ENCODE data around the gene PITPNC1.
"Not testable (repeated sequence)": the region's sequence is repeated elsewhere in the genome, so short reads cannot be mapped to it uniquely, and the experiment has no call there.

PITPNC1 gene

DNA sequence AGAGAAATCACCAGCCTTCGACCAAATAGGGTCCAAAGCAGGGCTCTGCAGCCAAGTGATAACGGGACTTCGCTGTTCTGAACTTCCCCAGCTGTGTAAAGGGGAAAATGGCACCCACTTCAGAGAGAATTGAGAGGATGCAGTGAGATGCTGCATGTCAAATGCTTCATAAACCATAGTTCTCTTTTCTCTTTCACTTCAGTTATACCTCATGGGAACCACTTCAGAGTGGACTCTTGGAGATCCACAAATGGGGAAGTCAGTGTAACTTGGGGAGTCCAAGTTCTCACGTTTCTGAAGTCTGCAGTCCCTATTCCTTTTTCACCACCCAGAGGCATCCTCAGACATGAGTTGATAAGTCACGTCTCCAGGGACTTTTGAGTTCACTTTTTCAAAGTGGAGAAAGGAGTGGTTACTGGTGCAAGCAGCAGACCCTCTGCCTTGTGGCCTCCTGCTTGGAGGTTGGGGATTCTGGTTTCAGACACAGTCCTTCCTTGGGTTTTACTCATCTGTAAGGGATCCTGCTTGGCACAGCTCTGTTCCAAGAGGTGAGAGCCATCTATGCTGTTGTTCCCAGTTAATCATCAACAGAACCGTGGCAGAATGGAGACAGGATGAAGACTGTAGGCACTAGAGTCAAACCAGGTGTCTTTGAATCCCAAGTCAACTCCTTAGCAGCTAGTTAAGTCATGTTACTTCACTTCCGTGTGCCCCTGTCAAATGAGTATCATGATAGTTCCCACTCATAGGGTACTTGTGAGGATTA lies 217.2 kb downstream of the PITPNC1 start:
- peak in 1 of 2 donors; percentile 1 for DNase-seq

DNA sequence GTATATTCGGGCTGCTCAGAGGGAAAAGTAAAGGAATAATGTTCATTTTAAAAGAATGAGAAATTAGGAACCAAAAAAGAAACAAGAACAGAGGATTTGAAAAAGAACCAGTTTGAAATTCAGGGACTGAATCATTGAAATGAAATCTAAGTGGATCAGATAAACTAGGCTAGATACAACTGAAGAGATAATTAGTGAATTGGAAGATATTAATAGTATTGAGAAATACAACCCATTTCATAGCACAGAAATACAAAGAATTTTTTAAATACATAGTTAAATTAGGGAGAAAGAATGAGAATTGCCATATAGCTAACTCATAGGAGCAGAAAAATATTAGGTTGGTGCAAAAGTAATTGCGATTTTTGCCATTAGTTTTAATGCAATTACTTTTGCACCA lies 223.3 kb downstream of the PITPNC1 start:
- no peak for DNase-seq

DNA sequence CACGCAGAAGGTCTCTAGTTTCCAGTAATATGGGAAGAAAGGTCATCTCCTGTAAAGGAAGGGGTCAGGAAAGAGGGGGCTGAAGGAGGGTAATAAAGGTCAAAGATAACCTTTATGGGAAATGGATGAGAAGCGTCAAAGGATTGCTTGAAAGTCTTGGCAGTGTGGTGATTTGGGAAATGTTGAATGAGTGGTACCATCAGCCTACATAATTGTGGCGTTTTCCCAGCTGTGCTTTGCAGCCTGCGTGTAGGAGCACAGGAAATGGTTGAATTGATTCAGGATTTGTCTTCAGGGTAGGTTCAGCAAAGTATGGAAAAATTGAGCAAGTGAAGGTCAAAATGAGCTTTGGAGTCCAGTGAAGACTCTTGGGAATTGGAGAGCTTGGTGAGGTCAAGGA lies 224.8 kb downstream of the PITPNC1 start:
- DNase-seq, result no peak

DNA sequence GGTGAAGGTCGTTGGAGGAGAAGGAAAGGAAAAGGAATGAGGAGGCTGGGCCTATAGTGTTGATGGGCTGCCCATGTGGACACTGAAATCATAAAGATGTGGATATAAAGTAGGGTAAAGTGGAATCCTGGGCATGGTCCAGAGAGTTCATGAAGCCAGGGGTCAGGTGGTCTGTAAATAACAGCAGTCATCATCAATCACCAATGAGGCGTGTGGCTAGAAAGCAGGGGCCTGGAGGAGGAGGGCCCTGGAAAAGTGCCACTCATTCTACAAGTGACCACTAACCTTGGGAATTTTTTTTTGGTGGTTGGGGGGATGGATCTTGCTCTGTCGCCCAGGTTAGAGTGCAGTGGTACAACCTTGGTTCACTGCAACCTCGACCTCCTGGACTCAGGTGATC lies 225.4 kb downstream of the PITPNC1 start:
- no peak for DNase-seq

DNA sequence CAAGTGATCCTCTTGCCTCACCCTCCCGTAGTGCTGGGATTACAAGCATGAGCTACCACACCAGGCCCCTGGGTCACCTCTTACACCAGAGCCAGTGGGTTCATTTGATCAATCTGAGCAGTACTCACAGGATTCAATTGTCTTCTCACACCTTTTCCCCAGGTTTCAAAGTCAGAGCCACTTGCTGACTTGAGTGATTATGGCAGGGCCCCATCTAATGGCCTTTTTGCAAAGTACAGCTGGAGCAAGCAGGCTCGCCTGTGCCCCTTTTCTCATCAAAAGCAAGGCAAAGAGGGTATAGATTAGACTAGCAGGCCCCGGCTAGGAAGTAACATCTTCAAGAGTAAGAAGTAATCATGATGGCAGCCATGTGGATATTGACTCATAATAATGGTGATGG lies 225.9 kb downstream of the PITPNC1 start:
- DNase-seq, result peak; percentile 43 to 64

DNA sequence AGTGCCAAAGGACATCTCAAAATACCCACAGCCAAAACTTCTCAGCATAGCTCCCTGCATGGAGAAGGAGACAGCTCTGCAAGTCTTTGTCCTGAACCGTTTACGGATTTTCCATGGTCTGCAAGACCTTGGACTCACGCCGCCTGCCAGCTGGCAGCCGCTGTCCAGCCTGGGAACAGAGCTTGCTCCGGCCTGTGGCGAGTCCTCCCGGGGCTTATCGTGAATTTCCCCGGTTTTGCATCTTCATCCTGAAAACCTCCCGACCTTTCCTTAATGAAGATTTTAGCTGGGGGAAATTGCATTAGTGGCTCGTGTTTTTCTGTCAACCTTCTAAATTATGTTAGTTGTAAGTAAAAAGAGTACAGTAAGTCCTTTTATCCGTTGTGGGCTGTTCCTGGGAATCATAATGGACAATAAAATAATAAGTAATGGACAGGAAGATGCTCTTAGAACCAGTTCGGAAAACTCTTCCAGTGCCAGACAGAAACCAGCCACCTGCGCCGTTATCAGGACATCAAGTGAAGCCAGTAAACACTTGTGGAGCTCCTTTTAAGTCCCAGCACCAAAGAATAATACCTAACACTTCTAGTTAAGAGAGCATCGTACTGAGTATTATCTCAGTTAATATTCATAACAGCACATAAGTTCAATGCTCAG lies 228.3 kb downstream of the PITPNC1 start:
- DNase-seq, result no peak

DNA sequence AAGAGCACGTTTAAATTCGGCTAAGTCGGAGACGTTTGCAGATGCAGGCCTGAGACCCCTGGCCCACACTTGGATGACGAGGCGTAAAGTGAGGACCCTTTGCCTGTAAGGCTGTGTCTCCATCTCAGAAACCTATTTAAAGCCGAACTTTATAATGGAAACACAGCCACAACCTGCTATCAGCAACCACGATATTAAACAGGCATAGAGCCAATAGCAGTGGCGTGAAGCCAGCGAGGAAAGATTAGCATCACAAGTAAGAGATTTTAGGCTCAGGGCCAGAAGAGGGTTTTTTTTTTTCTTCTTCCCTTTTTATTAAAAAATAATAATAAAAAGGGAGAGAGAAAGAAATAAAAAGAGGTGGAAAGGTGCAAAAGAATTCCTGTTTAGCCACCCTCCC lies 229.4 kb downstream of the PITPNC1 start:
- DNase-seq, result no peak

DNA sequence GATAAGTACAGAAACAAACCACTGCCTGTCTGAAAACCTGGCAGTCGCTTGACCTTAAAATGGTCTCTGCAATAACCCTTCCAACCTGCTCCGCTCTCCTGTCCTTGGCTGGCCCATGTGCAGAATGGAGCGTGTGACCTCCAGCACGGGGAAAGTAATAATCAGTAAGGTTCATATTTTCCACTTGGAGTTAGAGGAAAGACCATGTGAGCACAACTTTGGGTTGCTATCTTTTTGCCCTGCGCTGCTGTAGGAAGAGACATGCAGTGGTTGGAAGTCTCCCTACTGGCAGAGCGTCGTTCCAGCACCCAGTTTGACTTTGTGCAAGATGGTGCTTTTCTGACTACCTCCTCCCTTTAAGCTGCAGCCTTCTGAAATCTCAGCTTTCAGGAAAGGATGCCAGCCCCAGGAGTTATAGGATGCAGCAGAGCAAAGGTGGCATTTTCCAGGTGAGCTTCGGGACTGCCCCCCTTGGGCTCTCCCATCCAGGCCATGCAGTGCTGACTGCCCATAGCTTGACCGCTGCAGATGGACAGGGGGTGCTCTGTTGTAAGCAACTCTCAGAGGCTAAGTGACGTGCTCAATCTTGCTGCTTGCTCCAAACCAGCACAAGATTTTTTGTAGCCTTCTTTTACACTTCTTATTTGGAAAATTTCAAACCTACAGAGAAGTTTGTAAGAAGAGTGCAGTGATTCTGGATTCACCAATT lies 230.0 kb downstream of the PITPNC1 start:
- DNase-seq, result no peak

DNA sequence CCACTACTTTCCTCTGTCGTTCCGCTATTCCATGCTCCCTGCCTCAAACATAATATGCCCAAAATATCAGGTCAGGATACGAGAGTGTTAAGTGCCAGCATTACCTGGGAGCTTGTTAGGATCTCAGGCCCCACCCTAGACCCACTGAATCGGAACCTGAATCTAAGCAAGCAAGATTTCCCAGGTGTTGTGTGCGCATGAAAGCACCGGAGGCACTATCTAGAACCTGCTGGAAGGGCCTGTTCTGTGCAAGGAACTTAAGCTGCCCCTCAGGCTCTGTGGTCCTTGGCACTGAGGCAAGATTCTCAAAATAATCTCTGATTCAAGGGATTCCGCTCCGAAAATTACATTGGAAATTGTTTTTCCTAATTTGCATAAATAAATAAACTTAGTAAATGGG lies 233.0 kb downstream of the PITPNC1 start:
- DNase-seq, result no peak

DNA sequence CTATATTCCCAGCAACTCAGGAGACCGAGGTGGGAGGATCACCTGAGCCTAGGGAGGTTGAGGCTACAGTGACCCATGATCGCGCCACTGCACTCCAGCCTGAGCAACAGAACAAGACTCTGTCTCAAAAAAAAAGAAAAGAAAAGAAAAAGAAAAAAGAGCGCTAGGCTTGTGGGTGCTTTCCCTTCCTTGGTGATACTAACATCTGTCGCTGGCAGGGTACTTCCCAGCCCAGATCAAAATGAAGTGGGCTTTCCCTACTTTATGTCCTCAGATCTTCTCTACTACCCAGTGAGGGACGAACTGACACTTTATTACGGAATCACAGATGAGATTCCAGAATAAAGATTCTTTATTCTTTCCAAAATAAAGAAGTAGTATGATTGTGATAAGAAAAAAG lies 236.9 kb downstream of the PITPNC1 start:
- no peak for DNase-seq

DNA sequence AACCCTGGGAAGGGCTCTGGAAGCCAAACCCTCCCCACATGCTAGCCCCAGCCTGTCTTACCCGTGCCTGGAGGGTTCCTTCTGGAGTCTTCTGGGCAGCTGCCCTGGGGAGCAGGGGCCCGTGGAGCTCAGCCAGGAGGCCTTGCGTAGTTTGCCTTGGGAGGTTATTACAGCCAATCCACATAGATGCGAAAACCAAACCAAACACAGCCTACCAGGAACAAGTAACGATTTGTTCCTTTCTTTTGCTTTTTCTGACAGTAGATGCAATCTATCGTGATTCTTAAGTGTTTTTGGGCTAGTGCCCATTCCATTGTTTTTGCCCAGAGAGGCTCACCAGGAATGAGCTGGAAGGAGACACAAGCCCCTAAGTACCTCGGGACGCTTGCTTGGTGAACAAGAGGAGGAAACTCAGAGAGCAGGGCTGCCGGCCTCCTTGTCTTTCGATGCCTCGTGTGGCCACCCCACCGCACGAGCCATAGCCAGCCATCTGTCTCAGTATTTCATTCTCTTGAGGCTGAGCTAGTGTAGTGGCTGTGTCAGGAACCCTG lies 238.0 kb downstream of the PITPNC1 start:
- DNase-seq, result no peak

DNA sequence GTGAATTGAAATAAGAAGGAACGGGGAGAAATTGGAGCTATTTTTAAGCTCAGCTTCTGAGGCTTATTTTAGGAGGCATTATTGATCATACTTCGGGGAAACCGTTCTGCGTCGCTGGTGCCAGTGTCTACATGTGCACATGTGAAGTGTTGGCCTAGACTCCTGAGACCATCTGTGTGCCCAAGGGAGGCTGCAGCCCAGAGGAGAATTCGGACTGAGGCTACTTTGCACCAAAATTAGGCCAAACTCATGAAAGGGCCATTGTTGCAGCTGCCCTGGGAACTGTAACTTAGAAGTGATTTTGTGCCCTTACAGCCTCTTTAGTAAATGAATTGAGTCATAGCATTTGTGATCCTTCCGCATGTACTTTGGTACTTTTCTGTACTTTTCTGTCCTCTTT lies 238.7 kb downstream of the PITPNC1 start:
- DNase-seq, result no peak

DNA sequence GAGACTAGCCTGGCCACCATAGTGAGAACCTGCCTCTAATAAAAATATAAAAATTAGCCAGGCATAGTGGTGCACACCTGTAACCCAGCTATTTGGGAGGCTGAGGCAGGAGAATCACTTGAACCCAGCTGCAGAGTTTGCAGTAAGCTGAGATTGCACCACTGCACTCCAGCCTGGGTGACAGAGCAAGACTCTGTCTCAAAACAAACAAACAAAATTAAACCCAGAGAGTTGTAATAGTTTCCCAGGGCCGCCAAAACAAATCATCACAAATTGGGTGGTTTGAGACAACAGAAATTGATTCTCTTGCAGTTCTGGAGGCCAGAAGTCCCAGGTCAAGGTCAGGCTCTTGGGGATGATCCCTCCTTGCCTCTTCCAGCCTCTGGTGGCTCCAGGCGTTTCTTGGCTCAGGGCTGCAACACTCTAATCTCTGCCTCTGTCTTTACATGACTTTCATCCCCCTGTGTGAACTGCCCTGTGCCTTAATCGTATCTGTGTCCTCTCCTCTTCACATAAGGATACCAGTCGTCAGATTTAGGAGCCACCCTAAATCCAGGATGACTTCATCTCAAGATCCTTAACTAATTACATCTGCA lies 240.3 kb downstream of the PITPNC1 start:
- DNase-seq, result no peak

DNA sequence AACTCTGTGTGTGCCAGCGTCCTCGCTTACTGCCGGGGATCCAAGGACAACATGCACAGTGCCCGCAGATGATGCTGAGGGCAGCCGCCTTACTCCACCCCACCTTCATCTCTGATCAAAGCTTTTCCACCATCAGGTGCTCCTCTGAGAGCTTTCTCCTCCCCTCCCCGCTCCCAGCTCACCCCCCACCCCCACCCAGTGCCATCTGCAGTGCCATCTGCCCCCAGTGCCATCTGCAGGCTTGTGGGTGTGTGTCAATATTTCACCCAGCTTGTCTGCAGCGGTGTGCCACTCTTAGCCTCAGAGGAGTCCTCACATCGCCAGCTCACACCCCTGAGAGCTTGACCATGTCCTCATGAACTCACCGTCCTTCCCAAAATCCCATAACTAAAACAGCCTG lies 242.5 kb downstream of the PITPNC1 start:
- DNase-seq, result no peak

DNA sequence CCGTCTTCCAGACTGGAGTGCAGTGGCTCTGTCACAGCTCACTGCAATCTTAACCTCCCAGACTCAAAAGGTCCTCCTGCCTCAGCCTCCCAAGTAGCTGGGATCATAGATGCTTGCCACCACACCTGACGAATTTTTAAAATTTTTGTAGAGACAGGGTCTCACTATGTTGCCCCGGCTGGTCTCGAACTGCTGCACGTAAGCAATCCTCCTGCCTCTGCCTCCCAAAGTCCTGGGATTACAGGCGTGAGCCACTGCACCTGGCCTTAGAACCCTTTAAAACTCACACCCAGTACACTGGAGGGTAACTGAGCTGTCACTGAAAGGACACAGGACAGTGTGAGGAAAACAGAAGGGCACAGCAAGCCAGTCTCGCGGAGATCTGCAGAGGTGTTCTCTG lies 243.0 kb downstream of the PITPNC1 start:
- DNase-seq, result no peak

DNA sequence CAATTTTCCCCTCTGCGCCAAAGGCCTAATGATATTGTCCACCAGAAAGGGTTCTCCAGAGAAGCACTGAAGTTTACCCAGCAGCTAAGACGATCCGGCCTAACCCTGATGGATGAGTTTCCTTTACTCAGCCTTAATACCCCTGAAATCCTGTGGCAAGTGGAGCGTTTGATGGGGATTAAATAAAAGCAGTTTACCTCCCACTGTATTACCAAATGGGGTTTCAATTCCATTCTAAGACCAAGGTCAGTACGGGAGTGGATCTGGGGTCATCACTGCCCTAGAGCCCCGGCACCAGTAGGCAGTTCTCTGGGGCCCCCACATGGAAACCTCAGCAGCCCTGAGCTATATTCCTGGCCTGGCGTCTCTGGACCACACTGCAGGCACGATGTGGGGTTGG lies 243.6 kb downstream of the PITPNC1 start:
- DNase-seq, result no peak

DNA sequence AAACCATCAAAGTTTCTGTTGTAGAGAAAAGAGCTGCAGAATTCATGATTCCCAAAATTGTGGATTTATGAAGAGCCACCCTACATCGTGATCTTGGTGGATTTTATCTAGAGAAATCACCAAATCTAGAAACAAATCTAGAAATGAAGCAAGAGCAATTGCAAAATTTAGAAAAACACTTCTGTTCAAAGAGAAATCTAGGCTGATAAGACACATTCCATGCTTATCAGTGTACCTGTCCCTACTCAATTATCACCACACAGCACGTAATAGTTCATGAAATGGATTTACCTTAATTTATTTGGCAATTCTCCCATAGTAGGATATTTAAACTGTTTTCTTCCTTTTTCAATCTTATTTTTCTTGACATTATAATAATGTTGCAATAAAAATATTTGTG lies 246.7 kb downstream of the PITPNC1 start:
- no peak for DNase-seq

DNA sequence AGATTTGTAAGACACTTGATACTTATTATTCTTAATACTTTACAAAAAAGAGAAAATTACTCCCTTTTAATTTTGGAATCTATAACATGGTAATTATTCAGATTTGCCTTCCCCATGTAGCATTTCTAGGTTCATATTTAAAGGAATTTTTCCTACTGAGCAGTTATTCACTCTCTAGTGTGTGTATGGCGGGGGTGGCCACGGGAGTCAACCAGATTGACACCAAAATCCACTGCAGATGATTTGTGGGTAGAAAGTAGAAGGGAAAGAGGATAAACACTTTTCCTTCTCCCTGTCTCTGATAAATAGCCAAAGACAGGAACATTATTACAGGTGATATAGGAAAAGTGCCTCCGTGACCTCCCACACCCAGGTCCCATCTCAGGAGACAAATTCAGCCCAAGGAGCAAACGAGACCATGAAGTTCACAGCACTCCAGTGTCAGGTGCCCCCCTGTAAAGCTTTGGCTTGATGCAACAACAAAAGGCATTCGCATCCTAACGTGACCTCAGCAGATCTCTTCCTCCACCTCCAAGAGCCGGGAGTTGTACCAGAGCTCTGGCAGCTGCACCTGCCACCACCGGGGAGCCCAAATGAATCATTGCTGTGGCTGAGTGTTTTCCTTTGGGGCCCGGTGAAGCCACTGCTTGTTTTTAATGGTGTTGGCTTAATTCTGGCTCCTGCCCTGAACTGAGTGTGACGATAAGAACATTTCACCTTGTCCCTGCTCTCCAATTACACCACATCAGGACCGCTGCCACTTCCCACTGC lies 248.0 kb downstream of the PITPNC1 start:
- no peak for DNase-seq

DNA sequence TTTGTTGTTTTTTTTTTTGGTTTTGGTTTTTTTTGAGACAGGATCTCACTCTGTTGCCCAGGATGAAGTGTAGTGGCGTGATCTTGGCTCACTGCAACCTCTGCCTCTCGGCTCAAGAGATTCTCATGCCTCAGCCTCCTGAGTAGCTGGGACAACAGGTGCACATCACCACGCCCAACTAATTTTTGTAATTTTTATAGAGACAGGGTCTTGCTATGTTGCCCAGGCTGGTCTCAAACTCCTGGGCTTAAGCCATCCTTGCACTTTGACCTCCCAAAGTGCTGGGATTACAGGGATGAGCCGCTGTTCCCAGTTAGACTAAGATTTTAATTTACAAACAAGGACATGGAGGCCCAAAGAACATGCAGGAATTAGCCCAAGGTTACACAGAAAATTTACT lies 248.9 kb downstream of the PITPNC1 start:
- DNase-seq, result no peak

DNA sequence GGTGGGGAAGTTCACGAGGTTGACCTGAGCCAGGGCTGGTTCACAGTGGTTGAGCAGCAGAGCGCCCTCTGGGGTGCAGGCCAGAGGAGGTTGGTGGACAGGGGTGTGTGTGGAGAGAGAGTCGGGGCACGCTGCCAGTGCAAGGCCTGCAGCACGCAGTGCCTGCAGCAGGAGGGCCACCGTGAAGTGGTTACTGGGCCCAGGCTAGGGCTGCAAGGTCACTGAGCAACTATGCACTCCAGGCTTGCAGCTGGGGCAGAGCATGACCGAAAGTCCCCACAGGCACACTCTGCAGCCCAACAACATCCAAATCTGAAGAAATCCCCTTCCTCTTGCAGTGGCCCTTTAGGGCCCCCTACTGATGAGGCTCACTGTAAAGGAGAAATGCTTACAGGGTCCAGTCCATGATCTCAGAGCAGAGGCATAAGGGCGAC lies 251.5 kb downstream of the PITPNC1 start:
- peak in 1 of 2 donors; percentile 11 for DNase-seq

DNA sequence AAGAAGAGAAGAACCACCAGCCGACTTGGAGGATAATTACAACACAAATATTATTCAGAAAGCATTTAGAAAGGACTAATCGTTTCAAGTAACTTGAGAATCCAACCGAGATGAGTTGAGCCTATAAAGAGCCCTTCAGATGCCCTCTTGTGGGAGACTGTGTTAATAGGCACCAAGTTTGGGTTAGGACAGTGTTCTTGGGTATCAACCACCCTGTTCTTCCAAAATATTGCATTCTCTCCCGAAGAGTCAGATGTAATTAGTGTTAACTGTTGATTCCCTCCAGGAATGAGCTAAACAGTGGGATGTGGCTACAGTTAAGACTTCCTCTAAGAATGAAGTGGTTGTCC lies 252.9 kb downstream of the PITPNC1 start:
- DNase-seq, result peak in 1 of 2 donors; percentile 38

DNA sequence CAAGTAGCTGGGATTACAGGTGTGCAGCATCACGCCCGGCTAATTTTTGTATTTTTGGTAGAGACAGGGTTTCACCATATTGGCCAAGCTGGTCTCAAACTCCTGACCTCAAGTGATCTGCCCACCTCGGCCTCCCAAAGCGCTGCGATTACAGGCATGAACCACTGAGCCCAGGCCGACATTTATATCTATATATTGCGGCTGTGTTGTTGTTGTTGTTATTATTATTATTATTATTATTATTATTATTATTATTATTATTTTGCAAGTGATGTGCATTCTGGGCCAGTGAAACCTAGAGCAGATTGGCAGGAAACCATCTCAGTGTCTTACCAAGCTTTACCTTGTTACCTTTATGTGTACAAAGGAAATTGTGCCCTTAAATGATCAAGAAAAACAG lies 253.8 kb downstream of the PITPNC1 start:
- DNase-seq, result not testable (repeated sequence)

DNA sequence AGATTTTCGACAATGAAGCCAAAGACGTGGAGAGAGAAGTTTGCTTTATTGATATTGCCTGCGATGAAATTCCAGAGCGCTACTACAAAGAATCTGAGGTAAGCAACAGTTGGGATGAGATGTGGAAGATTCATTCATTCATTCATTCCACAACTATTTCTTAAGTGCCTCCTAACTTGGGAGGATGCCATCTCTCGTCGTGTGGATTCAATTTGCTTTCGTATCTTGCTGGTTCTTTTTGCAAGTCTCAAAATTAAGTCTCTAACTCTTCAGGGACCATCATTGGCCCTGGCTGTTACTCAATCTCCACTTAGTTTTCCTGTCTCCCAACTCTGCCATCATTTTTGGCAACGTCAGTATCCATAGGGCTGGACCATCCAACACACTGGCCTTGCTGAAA lies 255.1 kb downstream of the PITPNC1 start:
- DNase-seq, result no peak

Data from CD4-positive, alpha-beta T cell treated with Interleukin-1 beta for 1 hour (primary cell).